ENCODE results near the gene SHB.

DNA sequence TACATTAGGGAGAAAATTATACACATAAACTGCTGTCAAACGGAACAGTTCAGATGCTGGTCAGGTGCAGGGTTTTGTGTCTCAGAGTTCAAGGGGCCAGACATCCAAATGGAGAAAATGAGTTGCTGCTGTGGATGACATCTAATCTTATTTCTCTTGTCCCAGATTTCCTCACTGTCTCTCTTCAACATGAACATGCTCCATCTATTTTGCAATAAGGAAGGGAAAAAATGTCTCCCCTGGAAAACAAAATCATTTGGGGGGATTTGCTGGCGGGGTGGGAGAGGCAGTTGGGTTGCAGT is 51.2 kb downstream of the SHB start:
- TF ChIP-seq, protein P1, sequence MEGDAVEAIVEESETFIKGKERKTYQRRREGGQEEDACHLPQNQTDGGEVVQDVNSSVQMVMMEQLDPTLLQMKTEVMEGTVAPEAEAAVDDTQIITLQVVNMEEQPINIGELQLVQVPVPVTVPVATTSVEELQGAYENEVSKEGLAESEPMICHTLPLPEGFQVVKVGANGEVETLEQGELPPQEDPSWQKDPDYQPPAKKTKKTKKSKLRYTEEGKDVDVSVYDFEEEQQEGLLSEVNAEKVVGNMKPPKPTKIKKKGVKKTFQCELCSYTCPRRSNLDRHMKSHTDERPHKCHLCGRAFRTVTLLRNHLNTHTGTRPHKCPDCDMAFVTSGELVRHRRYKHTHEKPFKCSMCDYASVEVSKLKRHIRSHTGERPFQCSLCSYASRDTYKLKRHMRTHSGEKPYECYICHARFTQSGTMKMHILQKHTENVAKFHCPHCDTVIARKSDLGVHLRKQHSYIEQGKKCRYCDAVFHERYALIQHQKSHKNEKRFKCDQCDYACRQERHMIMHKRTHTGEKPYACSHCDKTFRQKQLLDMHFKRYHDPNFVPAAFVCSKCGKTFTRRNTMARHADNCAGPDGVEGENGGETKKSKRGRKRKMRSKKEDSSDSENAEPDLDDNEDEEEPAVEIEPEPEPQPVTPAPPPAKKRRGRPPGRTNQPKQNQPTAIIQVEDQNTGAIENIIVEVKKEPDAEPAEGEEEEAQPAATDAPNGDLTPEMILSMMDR (IDR thresholded peaks at IDR 0.05; ENCODE audit: insufficient read depth, low read length, poor library complexity, severe bottlenecking): no peak
- TF ChIP-seq EZH2phosphoT487 (conservative IDR thresholded peaks at IDR 0.05; ENCODE audit: low read length): no peak
